HG03103 (cell line): ENCODE measurements around the gene FAIM2.
"Not testable (repeated sequence)": the region's sequence is repeated elsewhere in the genome, so short reads cannot be mapped to it uniquely, and the experiment has no call there.

Experiments
- ATAC-seq: cut with Tn5 transposase; IDR thresholded peaks from one replicate; pipeline ENCODE4 v1.9.1; 2021; ENCODE audit warnings: low read depth; ENCODE audit not compliant: unreplicated experiment

Gene FAIM2

DNA sequence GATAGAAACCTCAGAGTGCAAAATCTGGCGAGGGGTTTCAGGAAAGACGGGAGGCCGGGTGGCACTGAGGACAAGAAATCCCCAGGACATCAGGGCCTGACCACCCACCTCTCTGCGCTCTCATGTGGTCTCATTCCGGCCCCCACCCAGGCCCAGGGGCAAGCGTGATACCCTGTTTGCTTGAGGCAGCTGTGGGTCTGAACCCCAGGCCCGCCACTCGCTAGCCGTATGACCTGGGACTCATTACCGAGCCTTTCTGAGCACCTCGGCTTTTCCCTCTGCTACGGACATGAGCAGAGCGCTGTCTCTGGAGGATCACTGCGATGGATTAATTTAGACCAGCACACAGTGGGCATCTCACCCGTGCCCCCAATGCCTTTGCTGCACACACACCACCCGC is 35.3 kb downstream of the FAIM2 start:
- no peak for ATAC-seq

DNA sequence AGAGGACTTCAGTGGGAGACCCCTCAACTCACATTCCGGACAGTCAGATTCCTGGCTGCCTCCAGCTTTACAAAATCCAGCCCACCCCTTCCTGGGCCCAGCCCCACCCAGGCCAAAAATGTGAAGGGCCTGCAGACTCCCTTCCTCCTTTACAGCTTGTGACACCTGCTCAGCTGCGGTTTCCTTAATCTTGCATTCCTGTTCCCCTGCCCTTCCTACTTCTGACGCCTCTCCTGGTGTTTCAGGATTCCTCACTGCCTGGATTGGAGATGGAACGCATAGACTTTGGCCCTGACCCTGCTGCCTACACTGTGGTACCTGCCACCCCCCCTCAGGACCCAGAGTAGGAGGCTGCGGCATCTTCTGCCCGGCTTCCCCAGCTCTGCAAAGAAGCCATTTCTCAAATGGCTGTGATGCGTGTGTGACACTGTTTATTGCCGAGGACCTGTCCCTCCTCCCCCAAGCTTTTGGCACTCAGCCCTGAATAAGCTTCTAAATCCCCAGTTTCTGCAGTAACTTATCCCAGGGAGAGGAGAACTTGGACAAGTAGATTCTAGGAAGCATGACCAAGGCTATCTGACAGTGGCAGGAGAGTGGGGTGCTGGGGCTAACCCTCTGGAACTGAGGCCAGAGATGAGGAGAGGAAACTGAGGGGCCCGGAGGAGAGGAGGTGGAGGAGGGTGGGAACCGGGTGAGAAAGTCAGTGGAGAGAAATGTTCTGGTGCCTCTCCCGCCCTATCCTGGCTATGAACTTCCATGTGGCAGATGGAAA is 35.9 kb downstream of the FAIM2 start:
- no peak for ATAC-seq

DNA sequence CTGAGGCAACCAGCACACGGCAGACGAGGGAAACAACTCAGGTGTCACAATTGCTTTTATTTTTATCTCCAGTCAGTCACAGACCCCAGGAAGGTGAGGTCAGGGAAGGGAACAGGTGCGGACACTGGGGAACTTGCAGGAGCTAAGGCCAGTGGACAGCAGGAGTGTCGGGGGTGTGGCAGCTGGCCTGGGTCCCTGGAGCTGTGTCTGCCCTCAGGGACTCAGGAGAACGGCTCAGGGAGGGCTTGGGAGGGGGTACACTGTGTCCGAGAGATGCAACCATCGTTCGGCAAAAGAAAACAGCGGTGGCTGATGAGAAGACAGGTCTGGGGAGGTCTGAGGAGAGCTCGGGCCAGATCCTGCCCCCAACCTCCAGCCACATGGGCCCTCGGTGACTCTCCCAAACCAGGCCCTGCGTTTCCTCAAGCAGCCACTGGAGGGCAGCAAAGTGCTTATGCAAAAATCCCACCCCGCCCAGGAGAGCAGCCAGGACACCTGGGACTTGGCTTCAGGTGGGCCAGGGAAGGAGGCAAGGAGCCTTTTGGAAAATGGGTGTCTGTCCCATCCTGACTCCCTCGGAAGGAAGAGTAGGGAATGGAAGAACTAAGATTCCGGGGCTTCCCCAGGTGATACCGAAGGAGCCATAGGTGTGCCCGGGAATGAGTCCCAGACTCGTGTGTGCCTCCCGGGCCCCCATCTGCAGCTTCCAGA is 36.7 kb downstream of the FAIM2 start:
- ATAC-seq: no peak

DNA sequence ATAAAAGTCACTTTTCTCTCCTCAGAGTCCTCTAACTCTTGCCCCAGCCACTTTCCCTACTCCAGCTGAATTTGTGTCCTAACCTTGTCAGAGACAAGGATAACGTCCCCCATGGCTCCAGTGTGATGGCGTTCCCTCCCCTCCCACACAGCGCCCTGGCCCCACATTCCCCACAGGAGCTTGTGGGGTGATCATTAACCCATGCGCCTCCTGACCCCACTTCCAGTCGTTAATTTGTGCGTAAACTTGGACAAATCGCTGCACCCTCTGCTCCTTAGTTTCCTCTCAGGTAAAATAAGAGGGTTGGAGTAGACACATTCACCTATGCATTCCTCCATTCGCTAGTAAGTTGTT is 37.9 kb downstream of the FAIM2 start:
- ATAC-seq: no peak

DNA sequence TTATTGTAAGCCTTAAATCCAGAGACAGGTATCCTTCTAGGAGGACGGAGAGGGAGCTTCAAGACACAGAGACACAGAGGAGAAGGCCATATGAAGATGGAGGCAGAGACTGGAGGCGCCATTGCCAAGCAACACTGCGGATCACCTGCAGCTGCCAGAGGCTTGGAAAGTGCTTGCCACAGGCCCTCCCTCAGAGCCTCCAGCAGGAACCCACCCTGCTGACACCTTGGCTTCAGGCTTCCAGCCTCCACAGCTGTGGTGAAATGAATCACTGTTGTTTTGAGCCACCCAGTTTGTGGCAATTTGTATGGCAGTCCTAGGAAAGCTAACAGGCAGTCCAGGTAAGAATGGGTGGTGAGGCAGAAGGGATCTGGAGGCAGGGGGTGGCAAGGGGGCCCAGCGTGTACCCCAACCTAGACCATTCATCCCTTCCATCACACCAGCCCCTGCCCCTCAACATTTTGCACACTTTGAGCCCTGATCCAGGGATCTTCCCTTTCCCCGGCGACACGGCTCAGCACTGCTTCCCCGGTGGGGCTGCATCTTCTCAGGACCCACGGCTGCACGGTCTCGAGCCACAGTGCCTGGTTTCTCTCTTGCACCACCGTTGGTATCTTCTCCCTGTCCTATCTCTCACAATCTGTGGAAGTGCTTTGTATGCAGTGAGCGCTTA is 38.5 kb downstream of the FAIM2 start:
- no peak for ATAC-seq

DNA sequence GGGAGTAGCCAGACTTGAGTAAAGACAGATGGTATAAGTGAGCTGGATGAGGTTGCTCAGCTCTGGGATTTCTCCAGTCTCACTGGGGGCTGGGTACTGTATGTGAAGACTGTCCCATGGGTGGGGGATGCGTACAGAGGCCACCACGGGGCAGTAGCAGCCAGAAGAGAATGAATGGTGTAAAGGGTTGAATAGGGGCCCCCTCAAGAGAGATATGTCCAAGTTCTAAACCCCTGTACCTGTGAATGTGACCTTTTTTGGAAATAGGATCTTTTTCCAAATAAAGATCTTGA is 39.0 kb downstream of the FAIM2 start:
- no peak for ATAC-seq

DNA sequence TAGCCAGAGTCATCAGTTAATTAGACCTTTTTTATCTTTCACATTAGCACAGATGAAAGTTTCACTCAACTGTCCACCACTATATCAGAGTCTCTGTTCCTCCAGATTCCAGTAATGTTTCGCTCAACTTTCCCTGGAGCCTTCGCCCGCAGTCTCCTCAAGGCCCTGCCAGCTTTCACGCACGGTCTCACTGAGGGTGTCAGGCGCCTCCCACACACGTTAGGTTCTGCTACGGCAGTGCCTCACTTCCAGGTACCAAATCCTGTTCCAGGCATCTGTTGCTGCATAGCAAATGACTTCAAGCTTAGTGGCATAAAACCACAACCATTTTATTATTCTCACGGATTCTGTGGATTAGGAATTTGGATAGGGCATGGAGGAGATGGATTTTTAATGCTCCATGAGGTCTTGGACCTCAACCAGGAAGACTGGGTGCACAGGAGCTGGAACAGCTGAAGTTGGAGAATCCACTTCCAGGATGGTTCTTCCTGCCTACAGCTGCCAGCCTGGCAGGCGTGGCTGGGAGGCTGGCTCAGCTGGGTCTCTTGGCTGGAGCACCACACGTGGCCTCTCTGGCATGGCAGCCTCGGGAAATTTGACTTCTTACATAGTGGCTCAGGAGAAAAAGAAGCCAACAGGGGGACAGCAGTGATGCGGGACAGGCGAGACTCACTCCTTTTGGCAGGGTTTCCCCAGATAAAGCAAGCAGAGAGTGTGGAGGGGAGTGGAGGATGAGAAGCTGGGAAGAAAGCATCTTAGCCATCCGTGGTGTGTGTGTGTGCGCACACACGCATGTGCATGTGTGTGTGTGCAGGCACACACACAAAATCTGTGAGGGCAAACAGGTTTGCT is 39.5 kb downstream of the FAIM2 start:
- no peak for ATAC-seq

DNA sequence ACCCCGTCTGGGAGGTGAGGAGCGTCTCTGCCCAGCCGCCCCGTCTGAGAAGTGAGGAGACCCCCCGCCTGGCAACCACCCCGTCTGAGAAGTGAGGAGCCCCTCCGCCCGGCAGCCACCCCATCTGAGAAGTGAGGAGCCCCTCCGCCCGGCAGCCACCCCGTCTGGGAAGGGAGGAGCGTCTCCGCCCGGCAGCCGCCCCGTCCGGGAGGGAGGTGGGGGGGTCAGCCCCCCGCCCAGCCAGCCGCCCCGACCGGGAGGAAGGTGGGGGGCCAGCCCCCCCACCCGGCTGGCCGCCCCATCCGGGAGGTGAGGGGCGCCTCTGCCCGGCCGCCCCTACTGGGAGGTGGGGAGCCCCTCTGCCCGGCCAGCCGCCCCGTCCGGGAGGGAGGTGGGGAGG is 42.8 kb downstream of the FAIM2 start:
- not testable (repeated sequence) for ATAC-seq

DNA sequence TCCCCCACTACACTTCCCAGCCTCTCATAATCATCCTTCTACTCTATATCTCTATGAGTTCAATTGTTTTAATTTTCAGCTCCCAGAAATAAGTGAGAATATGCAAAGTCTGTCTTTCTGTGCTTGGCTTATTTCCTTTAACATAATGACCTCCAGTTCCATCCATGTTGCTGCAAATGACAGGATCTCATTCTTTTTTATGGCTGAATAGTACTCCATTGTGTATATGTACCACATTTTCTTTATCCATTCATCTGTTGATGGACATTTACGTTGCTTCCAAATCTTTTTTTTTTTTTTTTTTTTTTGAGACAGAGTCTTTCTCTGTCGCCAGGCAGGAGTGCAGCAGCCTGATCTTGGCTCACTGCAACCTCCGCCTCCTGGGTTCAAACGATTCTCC is 47.8 kb downstream of the FAIM2 start:
- not testable (repeated sequence) for ATAC-seq

DNA sequence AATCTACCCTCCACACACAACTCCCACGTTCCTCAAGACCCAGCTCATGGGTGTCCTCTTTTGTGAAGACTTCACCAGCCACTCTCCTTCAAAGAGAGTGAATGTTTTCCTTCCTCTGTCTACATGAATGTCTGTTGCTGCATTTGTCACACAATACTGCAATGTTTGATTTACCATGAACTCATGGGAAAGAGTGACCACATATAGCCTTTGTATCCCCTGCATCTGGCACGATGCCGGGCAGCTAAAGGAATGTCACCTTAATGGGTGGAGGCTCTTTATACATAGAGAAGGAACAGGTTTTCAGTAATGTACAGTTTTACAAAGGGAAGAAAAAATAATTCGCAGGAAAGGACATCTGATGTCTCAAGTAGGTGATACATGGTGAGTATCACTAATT is 48.7 kb downstream of the FAIM2 start:
- ATAC-seq: no peak

DNA sequence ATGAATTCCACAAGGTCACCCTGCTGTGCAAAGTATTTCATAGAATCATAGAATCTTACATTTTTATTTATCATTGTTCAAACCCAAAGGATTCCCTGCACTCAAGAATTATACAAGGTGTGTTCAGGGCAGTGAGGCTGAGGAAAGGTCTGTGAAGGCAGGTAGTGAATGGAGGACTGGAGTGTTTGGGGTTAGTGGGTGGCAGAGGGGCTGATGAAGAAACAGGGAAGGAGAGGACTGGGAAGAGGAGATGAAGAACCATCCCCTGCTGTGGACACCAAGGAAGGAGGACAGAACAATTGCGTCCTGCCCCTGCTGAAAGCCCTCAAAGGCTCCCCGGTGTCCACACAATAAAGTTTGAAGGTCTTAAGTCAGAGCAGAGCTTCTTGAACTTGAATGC is 50.0 kb downstream of the FAIM2 start:
- ATAC-seq: no peak

DNA sequence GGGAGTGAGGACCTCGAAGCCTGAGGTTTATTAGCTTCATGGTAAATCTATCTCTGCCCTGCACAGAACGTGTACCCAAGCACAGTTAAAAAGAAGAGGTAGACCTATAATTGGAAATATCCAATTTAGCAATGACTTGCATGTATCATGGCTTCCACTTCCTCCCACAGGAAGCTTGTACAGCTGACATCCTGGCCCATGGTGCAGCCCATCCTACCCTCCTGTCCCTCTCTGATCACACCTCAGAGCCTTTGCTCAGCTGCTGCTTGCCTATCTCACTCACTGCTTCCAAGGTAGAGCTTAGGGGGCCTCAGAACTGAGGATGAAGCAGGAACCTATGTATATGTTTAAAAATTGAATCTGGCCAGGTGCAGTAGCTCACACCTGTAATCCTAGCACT is 56.5 kb downstream of the FAIM2 start:
- no peak for ATAC-seq

DNA sequence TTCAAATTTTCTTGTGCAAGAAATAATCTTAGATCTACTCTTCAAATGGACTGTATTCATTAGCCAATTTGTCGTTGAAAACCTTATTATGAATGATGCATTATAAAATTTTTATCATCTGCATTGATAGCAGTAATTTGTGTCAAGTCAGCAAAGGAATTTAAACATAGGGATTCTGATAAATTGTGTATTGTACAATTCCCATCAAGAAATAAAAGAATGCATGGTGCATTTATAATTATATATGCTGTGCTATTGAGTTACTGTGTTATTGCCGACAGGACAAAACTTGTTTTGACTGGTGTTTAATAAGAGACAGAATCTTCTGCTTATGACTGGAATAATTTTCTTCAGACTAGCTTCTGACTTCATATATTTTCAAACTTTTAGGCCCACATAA is 57.7 kb downstream of the FAIM2 start:
- no peak for ATAC-seq

DNA sequence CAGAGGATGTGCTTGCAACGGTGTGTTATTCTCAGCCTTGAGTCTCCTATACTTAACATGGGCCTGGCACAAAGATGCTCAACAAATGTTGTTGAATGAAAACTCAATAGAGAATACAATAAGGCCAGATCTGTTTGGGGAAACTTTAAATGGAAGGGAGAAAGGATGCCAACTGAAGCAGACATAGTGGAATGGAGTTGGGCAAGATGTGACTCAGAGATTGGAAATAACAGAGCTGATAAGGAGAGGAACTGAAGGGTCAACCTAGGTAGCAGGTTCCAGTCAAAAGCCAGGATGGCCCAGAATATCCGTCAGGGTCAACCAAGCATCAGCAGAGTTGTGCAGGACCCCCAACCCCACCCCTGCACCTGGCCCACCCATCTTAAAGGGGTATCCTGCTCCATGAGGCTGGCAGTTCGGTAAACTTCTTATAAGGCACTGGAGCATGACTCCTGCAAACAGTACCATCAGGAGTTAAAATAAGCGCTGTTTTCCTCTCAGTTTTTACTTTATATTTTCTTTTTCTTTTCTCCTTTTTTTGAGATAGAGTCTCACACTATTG is 59.7 kb downstream of the FAIM2 start:
- no peak for ATAC-seq

DNA sequence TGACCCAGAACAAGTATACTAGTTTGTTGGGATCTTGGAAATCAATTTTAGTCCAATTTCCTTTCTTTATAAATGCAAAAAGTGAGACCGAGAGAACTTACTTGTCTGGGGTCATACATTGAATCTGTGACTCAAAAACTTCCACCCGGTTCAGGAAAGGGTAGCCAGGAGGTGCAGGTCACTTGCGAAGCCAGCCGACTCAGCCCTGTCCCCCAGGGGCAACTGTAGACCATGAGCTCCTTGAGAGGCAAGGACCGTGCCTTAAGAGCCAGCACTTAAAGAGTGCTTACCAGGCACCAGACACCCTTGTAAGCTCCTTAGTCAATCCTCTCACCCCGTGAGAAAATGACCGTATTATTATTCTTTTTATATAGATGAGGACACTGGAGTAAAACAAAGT is 60.3 kb downstream of the FAIM2 start:
- no peak for ATAC-seq

DNA sequence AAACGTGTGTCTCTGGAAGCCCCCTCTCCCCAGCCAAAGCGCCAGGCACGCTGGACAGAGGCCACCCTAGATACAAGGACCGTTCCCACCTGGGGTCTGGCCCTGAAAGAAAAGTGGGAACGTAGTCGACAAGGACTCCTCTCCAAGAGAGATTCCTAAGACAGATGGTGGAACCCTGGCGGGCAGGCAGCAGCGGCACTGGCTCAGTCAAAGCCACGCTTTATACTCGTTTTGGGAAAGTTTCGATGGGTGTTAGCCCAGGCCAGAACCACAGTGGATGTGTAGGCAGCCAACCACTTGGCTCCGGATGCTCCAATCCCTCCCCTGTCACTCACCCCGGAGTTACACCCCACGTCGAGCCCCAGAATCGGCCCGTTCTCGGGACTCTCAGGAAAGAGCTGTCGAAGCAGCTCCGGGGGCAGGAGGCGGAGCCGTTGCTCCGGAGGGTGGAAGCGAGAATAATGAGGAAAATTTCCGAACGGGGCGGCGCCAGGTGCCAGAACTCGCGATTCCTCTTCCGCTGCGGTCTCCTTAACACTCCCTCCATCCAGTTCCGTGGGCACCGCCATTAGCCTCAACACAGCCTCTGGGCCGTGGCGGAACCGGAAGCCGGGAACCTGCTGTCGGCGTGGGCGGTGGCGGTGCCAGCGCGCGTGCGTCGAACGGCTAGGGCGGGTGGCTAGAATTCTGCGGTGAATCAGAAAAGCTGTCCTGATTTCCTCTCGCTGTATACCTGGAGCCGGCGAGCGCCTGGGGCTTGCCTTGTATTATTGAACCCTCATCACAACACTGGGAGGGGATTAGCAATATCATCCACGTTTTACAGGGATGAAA is 61.0 kb downstream of the FAIM2 start, which contains the start of gene BCDIN3D:
Gene BCDIN3D (minus strand): TSS at position 588 of the 834 bp plus-strand sequence. CDS start 19 bp downstream, at position 569.
- peak; percentile 74 for ATAC-seq

DNA sequence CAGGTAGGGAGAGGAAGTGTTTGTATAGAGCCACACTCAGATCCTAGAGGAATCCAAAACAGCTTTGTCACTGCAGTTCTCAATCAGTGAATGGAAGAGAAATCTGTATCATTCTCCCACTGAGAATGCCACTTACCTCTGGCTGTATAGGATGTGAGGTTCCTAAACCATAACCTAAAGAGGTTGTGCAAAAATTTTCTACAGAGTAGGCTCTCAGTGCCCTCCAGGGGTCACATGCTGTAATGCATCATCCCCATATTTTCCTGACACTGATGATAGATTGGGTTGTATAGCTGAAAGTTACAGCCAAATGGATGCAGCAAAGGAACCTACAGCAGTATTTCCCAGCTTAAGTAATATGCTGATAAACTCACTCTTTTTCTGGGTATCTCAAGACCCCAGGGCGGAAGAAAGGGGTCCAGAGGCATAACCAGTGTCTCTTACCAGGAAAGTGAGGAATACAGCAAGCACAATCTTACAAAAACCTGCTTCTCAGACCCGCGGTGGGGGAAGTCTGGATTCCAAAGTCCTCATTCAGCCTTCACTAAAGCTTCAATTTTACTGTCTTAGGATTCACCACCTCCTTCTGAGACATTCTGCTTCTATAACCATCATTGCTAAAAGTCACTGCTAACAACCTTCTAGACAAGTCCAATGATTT is 64.6 kb downstream of the FAIM2 start:
- no peak for ATAC-seq

DNA sequence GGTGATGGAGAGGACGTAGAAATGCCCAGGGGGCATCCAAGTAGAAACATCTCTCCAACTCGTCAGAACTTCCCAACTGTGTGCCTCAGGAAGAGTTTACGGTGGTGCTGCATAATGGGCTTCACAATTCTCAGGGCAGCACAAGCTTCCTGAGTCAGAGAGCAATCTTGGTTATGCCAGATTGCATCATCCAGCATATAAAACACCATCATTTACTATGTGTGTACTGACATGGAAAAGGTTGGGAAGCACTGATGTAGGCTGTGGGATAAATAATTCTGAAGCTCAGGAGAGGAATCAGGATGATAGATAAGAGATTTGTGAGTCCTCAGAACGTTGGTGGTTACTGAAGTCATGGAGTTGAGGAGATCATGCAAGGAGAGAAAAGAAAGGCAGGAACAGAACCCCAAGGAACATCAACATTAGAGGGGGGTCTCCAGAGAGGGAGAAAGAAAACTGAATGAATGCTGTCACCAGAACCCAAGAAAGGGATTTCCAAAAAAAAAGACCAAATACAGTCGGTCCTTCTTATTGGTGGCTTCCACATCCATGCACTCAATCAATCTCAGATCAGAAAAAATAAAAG is 70.8 kb downstream of the FAIM2 start:
- no peak for ATAC-seq

DNA sequence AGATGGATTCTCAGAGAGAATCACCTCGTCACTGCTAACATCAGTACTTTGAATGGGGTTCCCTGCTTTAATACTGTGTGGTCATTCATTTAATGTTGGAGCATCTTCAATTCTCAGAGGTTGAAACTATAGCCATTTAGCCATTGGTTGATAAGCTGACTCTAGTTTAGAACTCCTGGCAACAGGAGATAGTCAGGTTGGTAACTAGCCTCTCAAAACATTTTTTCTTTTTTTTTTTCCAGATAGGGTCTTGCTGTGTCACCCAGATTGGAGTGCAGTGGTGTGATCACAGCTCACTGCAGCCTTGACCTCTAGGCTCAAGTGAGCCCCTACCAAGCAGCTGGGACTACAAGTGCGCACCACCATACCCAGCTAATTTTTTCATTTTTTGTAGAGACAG is 72.0 kb downstream of the FAIM2 start:
- ATAC-seq: no peak
